Trophoblast cell (in vitro differentiated cells and primary cell): ENCODE data around the gene EID3.

Experiments
- DNase-seq, 2 donors: peaks; one replicate each; pipeline ENCODE4 v3.0.0-alpha.2; 2016
- H2AFZ ChIP-seq: 2 replicates; pipeline ENCODE4 v1.6.1; 2013; ENCODE audit warnings: low read length, moderate library complexity, mild to moderate bottlenecking; ENCODE audit not compliant: insufficient read depth, poor library complexity
- H2AK5ac ChIP-seq: 2 replicates; pipeline ENCODE4 v1.6.1; 2013; ENCODE audit warnings: mild to moderate bottlenecking, low read length
- H2BK120ac ChIP-seq: 2 replicates; pipeline ENCODE4 v1.6.1; 2013; ENCODE audit warnings: low read length, mild to moderate bottlenecking, moderate library complexity; ENCODE audit not compliant: insufficient read depth, poor library complexity
- H2BK12ac ChIP-seq: 2 replicates; pipeline ENCODE4 v1.6.1; 2013; ENCODE audit warnings: mild to moderate bottlenecking, low read length, moderate library complexity
- H2BK5ac ChIP-seq: 2 replicates; pipeline ENCODE4 v1.6.1; 2013; ENCODE audit warnings: low read length, low read depth, moderate library complexity, mild to moderate bottlenecking; ENCODE audit not compliant: poor library complexity
- H3K14ac ChIP-seq: 2 replicates; pipeline ENCODE4 v1.6.1; 2013; ENCODE audit warnings: mild to moderate bottlenecking, low read length
- H3K18ac ChIP-seq: 2 replicates; pipeline ENCODE4 v1.6.1; 2013; ENCODE audit warnings: mild to moderate bottlenecking, low read length
- H3K23ac ChIP-seq: 2 replicates; pipeline ENCODE4 v1.6.1; 2013; ENCODE audit warnings: low read length
- H3K27ac ChIP-seq: 2 replicates; pipeline ENCODE4 v1.5.1; 2013; ENCODE audit warnings: low read depth, mild to moderate bottlenecking, inconsistent platforms, low read length, moderate library complexity
- H3K27me3 ChIP-seq: 2 replicates; pipeline ENCODE4 v1.6.1; 2013; ENCODE audit warnings: inconsistent platforms, mild to moderate bottlenecking, low read length, moderate library complexity; ENCODE audit not compliant: insufficient read depth
- H3K36me3 ChIP-seq, 2 experiments: 1 replicate in 1 of 2; 2 replicates in 1 of 2; pipeline ENCODE4 v1.6.1; 2013; ENCODE audit warnings: low read length in 2 of 2, mild to moderate bottlenecking in 2 of 2, moderate library complexity in 1 of 2; ENCODE audit not compliant: insufficient read depth in 2 of 2, control insufficient read depth in 1 of 2
- H3K4ac ChIP-seq: 2 replicates; pipeline ENCODE4 v1.6.1; 2013; ENCODE audit warnings: low read depth, mild to moderate bottlenecking, low read length, moderate library complexity
- H3K4me1 ChIP-seq, 2 experiments: 1 replicate in 1 of 2; 2 replicates in 1 of 2; pipeline ENCODE4 v1.6.1; 2013; ENCODE audit warnings: low read length in 2 of 2, mild to moderate bottlenecking in 2 of 2, moderate library complexity in 1 of 2; ENCODE audit not compliant: insufficient read depth in 2 of 2, control insufficient read depth in 1 of 2
- H3K4me2 ChIP-seq: 2 replicates; pipeline ENCODE4 v1.6.1; 2013; ENCODE audit warnings: inconsistent platforms, mild to moderate bottlenecking, low read length, moderate library complexity
- H3K4me3 ChIP-seq: 2 replicates; pipeline ENCODE4 v1.5.1; 2013; ENCODE audit warnings: mild to moderate bottlenecking, low read depth, low read length, inconsistent platforms
- H3K79me1 ChIP-seq: one replicate; pipeline ENCODE4 v1.6.1; 2013; ENCODE audit warnings: low read length
- H3K79me2 ChIP-seq: 2 replicates; pipeline ENCODE4 v1.6.1; 2013; ENCODE audit warnings: low read length, mild to moderate bottlenecking; ENCODE audit not compliant: control insufficient read depth, insufficient read depth, poor library complexity
- H3K9ac ChIP-seq: 2 replicates; pipeline ENCODE4 v1.6.1; 2013; ENCODE audit warnings: mild to moderate bottlenecking, low read length
- H3K9me3 ChIP-seq: 2 replicates; pipeline ENCODE4 v1.6.1; 2013; ENCODE audit warnings: low read depth, mild to moderate bottlenecking, control low read depth, inconsistent platforms, low read length; ENCODE audit not compliant: insufficient read depth
- H4K12ac ChIP-seq: 2 replicates; pipeline ENCODE4 v1.6.1; 2013; ENCODE audit warnings: low read depth, mild to moderate bottlenecking, low read length, moderate library complexity
- H4K8ac ChIP-seq: 2 replicates; pipeline ENCODE4 v1.6.1; 2013; ENCODE audit warnings: low read depth, mild to moderate bottlenecking, low read length, moderate library complexity
- H4K91ac ChIP-seq: one replicate; pipeline ENCODE4 v1.6.1; 2013; ENCODE audit warnings: low read depth, mild to moderate bottlenecking, low read length, moderate library complexity
- WGBS: extraction: QIAGEN DNeasy Blood & Tissue Kit; methylation state at CpG from one replicate; pipeline ENCODE4 v1.1.7; 2013; ENCODE audit warnings: missing lambda C conversion rate; ENCODE audit not compliant: insufficient read length, insufficient coverage; ENCODE audit errors: extremely low coverage; 5-methylcytosine and 5-hydroxymethylcytosine counted together

EID3 gene

GRCh38 chr12:104353012-104353981 lies 49.8 kb downstream of the EID3 start:
- H2BK5ac ChIP-seq, result no peak overlapping the region
- peaks cover 0 to 5% of the 10 kb centered on the region in 2 experiments for H3K4me1 ChIP-seq
- no peak for DNase-seq
- no peak overlapping the region for H4K12ac ChIP-seq
- no CpG with 5 or more reads among the region's 17 CpGs for WGBS
- H3K79me2 ChIP-seq, result no peaks in the 10 kb centered on the region
- H3K4ac ChIP-seq, result no peak overlapping the region
- no peak overlapping the region for H2AFZ ChIP-seq
- no peak overlapping the region for H3K27ac ChIP-seq
- H4K8ac ChIP-seq, result no peak overlapping the region
- H3K23ac ChIP-seq, result no peak overlapping the region
- H3K4me2 ChIP-seq, result no peak overlapping the region
- no peak overlapping the region for H2BK120ac ChIP-seq
- no peaks in the 10 kb centered on the region for H3K27me3 ChIP-seq
- H3K14ac ChIP-seq, result no peak overlapping the region
- H3K36me3 ChIP-seq, result peaks cover 7 to 16% of the 10 kb centered on the region in 2 experiments
- H3K4me3 ChIP-seq, result no peak overlapping the region
- no peak overlapping the region for H2BK12ac ChIP-seq
- H3K18ac ChIP-seq, result no peak overlapping the region
- no peak overlapping the region for H4K91ac ChIP-seq
- no peak overlapping the region for H3K9ac ChIP-seq
- H3K79me1 ChIP-seq, result no peaks in the 10 kb centered on the region
- H2AK5ac ChIP-seq, result no peak overlapping the region
- H3K9me3 ChIP-seq, result peaks cover 2% of the 10 kb centered on the region

- Histone ChIP-seq H3K23ac (no peak overlapping the region), H2BK120ac (no peak overlapping the region), H4K91ac (no peak overlapping the region), H3K4ac (no peak overlapping the region), H3K27me3 (no peaks in the 10 kb centered on the region), H4K12ac (no peak overlapping the region), H3K4me1 (peaks cover 0 to 5% of the 10 kb centered on the region in 2 experiments), H3K4me2 (no peak overlapping the region), H3K18ac (no peak overlapping the region), H3K9ac (no peak overlapping the region), H3K79me2 (no peaks in the 10 kb centered on the region), H3K4me3 (no peak overlapping the region), H2AFZ (no peak overlapping the region), H3K79me1 (no peaks in the 10 kb centered on the region), H3K27ac (no peak overlapping the region), H2BK5ac (no peak overlapping the region), H2BK12ac (no peak overlapping the region), H3K36me3 (peaks cover 5 to 10% of the 10 kb centered on the region in 2 experiments), H4K8ac (no peak overlapping the region), H3K9me3 (peaks cover 3% of the 10 kb centered on the region), H2AK5ac (no peak overlapping the region), H3K14ac (no peak overlapping the region)
- no CpG with 5 or more reads among the region's 6 CpGs for WGBS
- no peak for DNase-seq
Observed at GRCh38 chr12:104354167-104354867, 50.8 kb downstream of the EID3 start.
